Heart right ventricle (tissue), 16 donors: Measurements from ENCODE around the gene ASPSCR1. TPM values are rescaled to one million over a fixed set of nuclear protein-coding genes. Genes with fewer than 3 reads are reported as not detected.
A peak's percentile ranks its signal among the peaks of the same experiment; 100 is the strongest.

Source experiments
- ATAC-seq, 8 donors: fragments of 200-7000 bp; cut with Tn5 transposase; one replicate each; pipeline ENCODE4 v1.9.1; 2020; ENCODE audit warnings: mild to moderate bottlenecking in 8 of 8, moderate library complexity in 8 of 8, moderate number of reproducible peaks in 1 of 8
- DNase-seq, 2 donors: peaks; one replicate each; pipeline ENCODE4 v3.0.0-alpha.2; 2020
- H3K27ac ChIP-seq, 10 donors: fragments of 200-600 bp; sonication (generic) in 2 of 10; one replicate each; pipeline versions ENCODE4 v1.5.0 to v1.8.0; 2020 to 2022; ENCODE audit warnings: mild to moderate bottlenecking in 3 of 10
- H3K27me3 ChIP-seq, 7 donors: fragments of 200-600 bp; one replicate each; pipeline ENCODE4 v1.8.0; 2021 to 2022; ENCODE audit warnings: mild to moderate bottlenecking in 2 of 7
- H3K36me3 ChIP-seq, 9 donors: fragments of 200-600 bp; sonication (generic) in 1 of 9; one replicate each; pipeline versions ENCODE4 v1.5.0 to v1.8.0; 2020 to 2022; ENCODE audit warnings: mild to moderate bottlenecking in 2 of 9
- H3K4me1 ChIP-seq, 9 donors: fragments of 200-600 bp; sonication (generic) in 1 of 9; one replicate each; pipeline versions ENCODE4 v1.5.0 to v1.8.0; 2020 to 2022; ENCODE audit warnings: mild to moderate bottlenecking in 4 of 9
- H3K4me3 ChIP-seq, 10 donors: fragments of 200-600 bp; sonication (generic) in 2 of 10; one replicate each; pipeline versions ENCODE4 v1.5.0 to v1.8.0; 2020 to 2022; ENCODE audit warnings: mild to moderate bottlenecking in 7 of 10, moderate library complexity in 2 of 10
- H3K9me3 ChIP-seq, 11 donors: fragments of 200-600 bp in 10 of 11; sonication (generic) in 2 of 11; one replicate each; pipeline versions ENCODE4 v1.5.0 to v1.8.0; 2013 to 2022; ENCODE audit warnings: mild to moderate bottlenecking in 2 of 11, control low read depth in 1 of 11, moderate library complexity in 1 of 11
- CTCF ChIP-seq, 9 donors: fragments of 200-600 bp; sonication (generic) in 2 of 9; IDR thresholded peaks; one replicate each; pipeline versions ENCODE4 v1.5.0 to v1.8.0; 2021 to 2022; ENCODE audit warnings: antibody characterized with exemption in 9 of 9, mild to moderate bottlenecking in 5 of 9, moderate library complexity in 1 of 9
- WGBS, 2 donors: extraction: QIAGEN DNeasy Blood & Tissue Kit; methylation state at CpG; one replicate each; pipeline ENCODE4 v1.1.7; 2013; ENCODE audit warnings: inconsistent platforms in 1 of 2; 5-methylcytosine and 5-hydroxymethylcytosine counted together
- intact Hi-C, 10 donors: fragments of 100-400 bp; cut with DNase I; formaldehyde crosslinking; loops; one replicate each; pipeline versions ENCODE4 v1.11.1 to v1.14.2; 2022
- polyA plus RNA-seq, 2 donors: library from polyadenylated mRNA; stranded (reverse); fragments of 200-250 nt; gene quantifications; one replicate each; pipeline ENCODE4 v1.2.3, GENCODE V29; 2013
- total RNA-seq, 10 donors: library from RNA; stranded (reverse); fragmentation: NEBNext Ultra II Directional in 3 of 10; extraction: Animal tissue kit (Norgen Biotek cat#: 25700) in 3 of 10; gene quantifications; one replicate each; pipeline versions ENCODE4 v1.2.1 to v1.2.4, GENCODE V29; 2021 to 2023
- donor health status: Arrhythmogenic right ventricular cardiomyopathy.
- donor health status: ischemic (EF 13 %, LVEDD 7.1; RV severe dilation, severe dysfunction).
- donor health status: healthy with polysubstance abuse.
- donor health status: DM: no; HTN: yes; CAD: no.
- donor health status: DM: no; HTN: no; CAD: no.
- donor health status: ischemic (EF 25% LVEDD 6.9; RV normal size, moderate dysfunction).
- donor health status: ischemic (EF 25% LVEDD 5.7; RV mildly dilated, moderate dysfunction).
- donor health status: healthy.
- donor health status: DM: yes; HTN: yes; CAD: no.
- donor health status: Ischemic cardiomyopathy.
- donor health status: ischemic (EF 35%, LVEDD 5.7; RV mildly dilated, moderate dysfunction).
- donor health status: nonischemic (EF 11% LVEDD 7.7; RV severe dilation, severe dysfunction).
- donor health status: DM: yes; HTN: yes; CAD: no.
- donor health status: PGD.
- donor health status: ischemic (EF 29% LVEDD 5.4; RV normal size, mild dysfunction).
- donor health status: nonischemic (EF 23%, LVEDD 6.1; RV moderate dilation, normal function).

ASPSCR1 gene
- total and polyA plus RNA-seq, 12 donors: 19.9 to 115 (median 25.1) TPM

GRCh38 chr17:81940538-81941483 lies 36.6 kb upstream of the ASPSCR1 start:
- intact Hi-C loops: no loop called here

GRCh38 chr17:81941484-81942166 lies 35.8 kb upstream of the ASPSCR1 start:
- H3K4me1 ChIP-seq: peaks cover 15 to 46% (median 22%) of the 10 kb centered on the region in 9 donors
- peak; percentile 47 to 86 (median 73) for ATAC-seq
- intact Hi-C loops: no loop called here
- TF ChIP-seq CTCF (IDR thresholded peaks at IDR 0.05): no peak
- peak overlapping the region; percentile 18 to 52 (median 39) for H3K4me3 ChIP-seq
- no peaks in the 10 kb centered on the region for H3K36me3 ChIP-seq
- DNase-seq: peak in 1 of 2 donors; percentile 69
- H3K9me3 ChIP-seq: no peaks in the 10 kb centered on the region
- H3K27ac ChIP-seq: peak overlapping the region; percentile 18 to 85 (median 78)
- H3K27me3 ChIP-seq: peaks cover 0 to 21% (median 9%) of the 10 kb centered on the region in 7 donors
- 34 to 44% methylated on average over 29 to 30 of the region's 30 CpGs for WGBS, 2 donors

More at GRCh38 chr17:81940538-81941483, 36.6 kb upstream of the ASPSCR1 start:
- DNase-seq (no peak), ATAC-seq (peak in 2 of 8 donors; percentile 2 to 16)
- TF ChIP-seq CTCF (IDR thresholded peaks at IDR 0.05): no peak
- Histone ChIP-seq H3K9me3 (no peaks in the 10 kb centered on the region), H3K4me3 (peak overlapping the region in 3 of 10 donors; percentile 30 to 52 (median 52)), H3K36me3 (no peaks in the 10 kb centered on the region), H3K27me3 (peaks cover 0 to 21% (median 9%) of the 10 kb centered on the region in 7 donors), H3K4me1 (peaks cover 17 to 49% (median 25%) of the 10 kb centered on the region in 9 donors), H3K27ac (peak overlapping the region in 9 of 10 donors; percentile 42 to 85 (median 79))
- 87 to 92% methylated on average over 56 of the region's 56 CpGs for WGBS, 2 donors

DNA sequence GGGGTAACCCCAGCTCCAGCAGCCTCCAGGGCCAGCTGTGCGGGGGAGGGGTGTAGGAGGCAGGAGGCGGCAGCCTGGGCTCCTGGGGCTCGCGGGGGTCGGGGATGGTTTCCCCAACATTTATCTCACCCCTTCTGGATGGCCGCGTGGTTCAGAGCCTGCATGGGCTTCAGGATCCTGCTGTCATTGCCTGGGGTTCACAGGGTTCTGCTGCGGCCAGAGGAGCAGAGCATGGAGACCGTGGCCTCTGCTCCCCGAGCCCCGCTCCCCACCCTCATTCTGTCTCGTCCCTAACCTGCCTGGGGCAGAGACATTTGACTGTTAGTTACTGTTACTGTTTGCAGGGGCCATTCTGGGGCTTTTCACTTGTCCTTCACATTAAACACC lies 35.3 kb upstream of the ASPSCR1 start:
- intact Hi-C loops: no loop called here
- 27 to 28% methylated on average over 11 to 12 of the region's 12 CpGs for WGBS, 2 donors
- peak overlapping the region; percentile 18 to 52 (median 39) for H3K4me3 ChIP-seq
- TF ChIP-seq CTCF (IDR thresholded peaks at IDR 0.05): no peak
- DNase-seq: no peak
- H3K36me3 ChIP-seq: no peaks in the 10 kb centered on the region
- H3K27me3 ChIP-seq: peaks cover 0 to 21% (median 9%) of the 10 kb centered on the region in 7 donors
- peak overlapping the region; percentile 14 to 85 (median 78) for H3K27ac ChIP-seq
- ATAC-seq: peak in 4 of 8 donors; percentile 20 to 27 (median 22)
- H3K9me3 ChIP-seq: no peaks in the 10 kb centered on the region
- peaks cover 11 to 41% (median 18%) of the 10 kb centered on the region in 9 donors for H3K4me1 ChIP-seq

DNA sequence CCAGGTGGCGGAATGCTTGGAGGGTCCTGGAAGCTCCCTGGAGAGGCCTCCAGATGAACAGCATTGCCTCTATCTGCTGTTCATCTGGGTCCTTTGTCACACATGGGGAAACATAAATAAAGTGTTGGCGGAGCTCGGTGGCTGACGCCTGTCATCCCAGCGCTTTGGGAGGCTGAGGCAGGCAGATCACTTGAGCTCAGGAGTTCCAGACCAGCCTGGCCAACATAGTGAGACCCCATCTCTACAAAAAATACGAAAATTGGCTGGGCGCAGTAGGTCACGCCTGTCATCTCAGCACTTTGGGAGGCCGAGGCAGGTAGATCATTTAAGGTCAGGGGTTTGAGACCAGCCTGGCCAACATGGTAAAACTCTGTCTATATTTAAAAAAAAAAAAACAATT lies 32.6 kb upstream of the ASPSCR1 start:
- H3K4me3 ChIP-seq: no peak overlapping the region
- peaks cover 0 to 3% (median 0%) of the 10 kb centered on the region in 9 donors for H3K36me3 ChIP-seq
- H3K27ac ChIP-seq: no peak overlapping the region
- H3K9me3 ChIP-seq: no peaks in the 10 kb centered on the region
- intact Hi-C loops: no loop called here
- H3K4me1 ChIP-seq: peaks cover 6 to 20% (median 16%) of the 10 kb centered on the region in 9 donors
- H3K27me3 ChIP-seq: peaks cover 0 to 21% (median 6%) of the 10 kb centered on the region in 7 donors
- 85 to 90% methylated on average over 9 of the region's 9 CpGs for WGBS, 2 donors
- ATAC-seq (no peak), DNase-seq (no peak)
- TF ChIP-seq CTCF (IDR thresholded peaks at IDR 0.05): no peak
